HG03558 (cell line): ENCODE results near the gene YPEL3.

Experiments
- ATAC-seq: cut with Tn5 transposase; IDR thresholded peaks from one replicate; pipeline ENCODE4 v1.9.1; 2021; ENCODE audit warnings: moderate number of reproducible peaks; ENCODE audit not compliant: unreplicated experiment; ENCODE audit errors: extremely low read depth

The YPEL3 gene

GRCh38 chr16:30053376-30054015, 42.5 kb downstream of the YPEL3 start:
- ATAC-seq, result no peak

DNA sequence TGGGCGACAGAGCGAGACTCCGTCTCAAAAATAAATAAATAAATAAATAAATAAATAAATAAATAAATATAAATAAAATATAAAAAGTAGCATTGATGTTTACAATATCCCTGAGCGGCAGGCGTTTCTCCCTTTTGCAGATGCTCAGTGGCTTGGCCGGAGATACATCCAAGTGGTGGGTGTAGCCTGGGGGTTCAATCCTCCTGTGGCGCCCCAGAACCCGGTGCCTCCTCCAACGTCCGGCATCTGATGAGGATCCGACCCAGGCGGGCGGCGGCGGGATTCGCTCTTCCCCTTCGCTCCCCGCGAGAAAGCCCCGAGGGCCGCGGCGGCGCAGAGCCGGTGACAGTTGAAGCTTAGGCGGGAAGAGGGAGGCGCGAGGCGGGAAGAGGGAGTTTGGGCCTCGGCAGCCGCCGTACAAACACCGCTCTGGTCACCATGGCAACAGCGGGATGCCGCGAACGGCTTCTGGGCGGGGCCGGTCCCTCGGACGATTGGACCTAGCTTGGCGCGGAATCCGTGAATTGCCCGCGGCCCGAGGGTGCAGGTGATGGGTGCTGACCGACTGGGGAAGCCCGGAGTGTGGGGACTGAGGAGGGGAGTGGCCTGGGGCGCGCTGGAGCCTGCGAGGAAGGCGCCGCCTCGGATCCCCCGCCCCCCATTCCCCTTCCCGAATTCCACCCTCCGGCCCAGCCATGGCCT, 43.2 kb downstream of the YPEL3 start:
- ATAC-seq, result no peak

DNA sequence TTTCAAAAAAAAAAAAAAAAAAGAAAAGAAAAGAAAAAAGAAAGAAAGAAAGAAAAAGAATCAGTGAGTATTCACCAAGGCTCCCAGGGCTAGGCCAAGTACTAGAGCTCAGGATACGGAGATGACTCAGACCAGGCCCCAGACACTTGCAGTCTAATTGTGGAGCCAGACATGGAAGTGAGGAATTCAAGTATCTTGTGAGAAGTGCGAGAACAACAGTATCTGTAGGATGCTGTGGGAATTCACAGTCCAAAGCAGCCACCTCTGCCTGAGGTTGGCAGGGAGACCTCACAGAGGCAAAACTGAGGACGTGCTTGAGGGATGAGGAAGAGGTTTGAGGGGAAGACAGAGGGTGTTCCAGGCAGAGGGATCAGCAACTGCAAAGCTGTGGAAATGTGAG, 44.5 kb downstream of the YPEL3 start:
- ATAC-seq, result no peak

- no peak for ATAC-seq
These were observed 46.1 kb downstream of the YPEL3 start for GRCh38 chr16:30049871-30050270.

DNA sequence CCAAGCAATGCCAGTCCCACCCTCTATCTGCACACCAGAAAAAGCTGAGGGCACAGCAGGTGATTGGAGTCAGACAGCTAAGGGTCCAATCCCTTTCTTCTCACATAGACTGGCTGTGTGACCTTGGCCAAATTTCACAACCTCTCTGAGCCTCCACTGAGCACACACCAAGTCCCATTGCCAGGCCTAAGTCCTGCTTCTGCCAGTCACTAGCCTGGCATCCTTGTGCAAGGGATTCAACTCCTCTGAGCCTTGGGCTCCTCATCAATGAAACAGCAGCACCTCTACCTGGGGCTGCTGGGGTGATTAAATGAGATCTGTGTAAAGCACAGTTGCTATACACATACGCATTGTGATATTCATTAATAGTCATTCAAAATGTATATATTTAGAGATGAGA, 49.4 kb downstream of the YPEL3 start:
- ATAC-seq, result no peak

DNA sequence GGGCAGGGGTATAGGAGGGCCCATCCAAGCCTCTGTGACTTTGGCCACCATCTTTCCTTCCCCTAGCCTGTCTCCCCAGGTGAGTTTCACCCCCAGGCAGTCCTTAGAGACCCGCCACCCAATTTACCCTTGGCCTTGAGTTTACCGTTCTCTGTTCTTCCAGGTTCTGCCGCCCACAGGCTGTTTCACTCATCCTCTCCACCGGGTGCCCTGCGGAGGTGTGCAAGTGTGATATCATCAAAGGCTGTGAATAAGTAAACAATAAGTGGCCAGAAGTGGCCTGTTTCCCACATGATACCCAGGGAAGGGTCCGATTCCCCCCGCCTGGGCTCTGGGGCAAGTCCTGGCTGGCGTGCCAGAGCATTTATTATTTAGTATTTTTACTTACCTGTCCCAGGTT, 49.8 kb downstream of the YPEL3 start:
- no peak for ATAC-seq
